Thoracic aorta (tissue), 2 donors: ENCODE measurements around the gene ADTRP. TPM values are rescaled to one million over a fixed set of nuclear protein-coding genes. Genes with fewer than 3 reads are reported as not detected.
A peak's percentile ranks its signal among the peaks of the same experiment; 100 is the strongest.

ENCODE experiments used
- ATAC-seq: fragments of 150-250 bp; one replicate; pipeline ENCODE4 v1.8.0; 2017; ENCODE audit warnings: low read depth; ENCODE audit not compliant: insufficient number of reproducible peaks, low FRiP score
- DNase-seq: peaks from one replicate; pipeline ENCODE4 v3.0.0-alpha.2; 2020; ENCODE audit warnings: low spot score
- H3K27ac ChIP-seq, 2 donors: fragments of 200-600 bp; sonication (generic); 1 replicate in 1 of 2; 2 replicates in 1 of 2; pipeline ENCODE4 v1.5.1; 2016; ENCODE audit warnings: mild to moderate bottlenecking in 2 of 2, moderate library complexity in 2 of 2
- H3K27me3 ChIP-seq: fragments of 200-600 bp; sonication (generic); replicated peaks from 2 replicates; pipeline ENCODE4 v1.6.0; 2016; ENCODE audit warnings: mild to moderate bottlenecking; ENCODE audit not compliant: insufficient read depth
- H3K36me3 ChIP-seq: fragments of 200-600 bp; sonication (generic); one replicate; pipeline ENCODE4 v1.5.1; 2016
- H3K4me1 ChIP-seq, 2 donors: fragments of 200-600 bp; sonication (generic); 1 replicate in 1 of 2; 2 replicates in 1 of 2; pipeline versions ENCODE4 v1.5.1 to v1.6.0; 2016; ENCODE audit warnings: low read depth in 2 of 2, mild to moderate bottlenecking in 1 of 2; ENCODE audit not compliant: control insufficient read depth in 1 of 2
- H3K4me3 ChIP-seq: fragments of 200-600 bp; sonication (generic); 2 replicates; pipeline ENCODE4 v1.5.1; 2016; ENCODE audit warnings: mild to moderate bottlenecking
- H3K9me3 ChIP-seq: fragments of 200-600 bp; sonication (generic); 2 replicates; pipeline ENCODE4 v1.5.1; 2016
- CTCF ChIP-seq: fragments of 200-600 bp; sonication (generic); IDR thresholded peaks from one replicate; pipeline ENCODE4 v1.5.1; 2019; ENCODE audit warnings: antibody characterized with exemption
- total RNA-seq, 2 donors: library from RNA; depleted of rRNA; stranded (reverse); fragments of >200 nt; gene quantifications; one replicate each; pipeline versions ENCODE4 v1.1.0 to v1.2.3, GENCODE V29; 2016

The ADTRP gene
- total RNA-seq, 2 donors from 2014 or later: not detected

GRCh38 chr6:11813606-11814005, 35.0 kb upstream of the ADTRP start:
- H3K27ac ChIP-seq: no peak overlapping the region
- no peak for DNase-seq
- no peaks in the 10 kb centered on the region for H3K36me3 ChIP-seq
- H3K27me3 ChIP-seq: no peaks in the 10 kb centered on the region
- no peak overlapping the region for H3K4me3 ChIP-seq
- no peak for TF ChIP-seq CTCF
- no peaks in the 10 kb centered on the region for H3K9me3 ChIP-seq
- ATAC-seq: no peak
- H3K4me1 ChIP-seq: peaks cover 7 to 27% of the 10 kb centered on the region in 2 donors

- DNase-seq (no peak), ATAC-seq (no peak)
- Histone ChIP-seq H3K27ac (no peak overlapping the region), H3K9me3 (no peaks in the 10 kb centered on the region), H3K4me1 (peaks cover 7 to 27% of the 10 kb centered on the region in 2 donors), H3K27me3 (no peaks in the 10 kb centered on the region), H3K36me3 (no peaks in the 10 kb centered on the region), H3K4me3 (no peak overlapping the region)
- no peak for TF ChIP-seq CTCF
These were observed 34.3 kb upstream of the ADTRP start for GRCh38 chr6:11812951-11813350.

GRCh38 chr6:11812439-11812838, 33.8 kb upstream of the ADTRP start:
- no peak for TF ChIP-seq CTCF
- DNase-seq (no peak), ATAC-seq (no peak)
- no peak overlapping the region for H3K4me3 ChIP-seq
- no peaks in the 10 kb centered on the region for H3K27me3 ChIP-seq
- H3K36me3 ChIP-seq: no peaks in the 10 kb centered on the region
- H3K27ac ChIP-seq: no peak overlapping the region
- H3K4me1 ChIP-seq: peaks cover 7 to 27% of the 10 kb centered on the region in 2 donors
- no peaks in the 10 kb centered on the region for H3K9me3 ChIP-seq

GRCh38 chr6:11811644-11812264, 33.2 kb upstream of the ADTRP start:
- Histone ChIP-seq H3K9me3 (no peaks in the 10 kb centered on the region), H3K4me1 (peaks cover 7 to 27% of the 10 kb centered on the region in 2 donors), H3K27ac (no peak overlapping the region), H3K27me3 (no peaks in the 10 kb centered on the region), H3K4me3 (no peak overlapping the region), H3K36me3 (no peaks in the 10 kb centered on the region)
- DNase-seq (no peak), ATAC-seq (no peak)
- no peak for TF ChIP-seq CTCF

- DNase-seq: no peak
- no peaks in the 10 kb centered on the region for H3K36me3 ChIP-seq
- no peaks in the 10 kb centered on the region for H3K9me3 ChIP-seq
- no peak for TF ChIP-seq CTCF
- no peak for ATAC-seq
- no peaks in the 10 kb centered on the region for H3K27me3 ChIP-seq
- H3K4me3 ChIP-seq: no peak overlapping the region
- H3K4me1 ChIP-seq: peaks cover 7 to 27% of the 10 kb centered on the region in 2 donors
- H3K27ac ChIP-seq: peak overlapping the region in 1 of 2 donors; percentile 64
These were observed 32.4 kb upstream of the ADTRP start for GRCh38 chr6:11810854-11811643.
